ENCODE data around the gene ZYG11B.

DNA sequence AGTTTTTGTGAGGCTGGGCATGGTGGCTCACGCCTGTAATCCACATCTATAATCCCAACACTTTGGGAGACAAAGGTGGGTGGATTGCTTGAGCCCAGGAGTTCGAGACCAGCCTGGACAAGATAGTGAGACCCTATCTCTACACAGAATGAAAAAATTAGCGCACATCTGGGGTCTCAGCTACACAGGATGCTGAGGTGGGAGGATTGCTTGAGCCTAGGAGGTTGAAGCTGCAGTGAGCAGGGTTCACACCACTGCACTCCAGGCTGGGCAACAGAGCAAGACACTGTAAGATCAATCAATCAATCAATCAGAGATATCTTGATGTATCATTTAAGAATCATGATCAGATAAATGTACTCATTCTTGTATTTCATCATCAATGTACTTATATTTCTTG is 7.1 kb downstream of the ZYG11B start:
- TF ChIP-seq POLR2AphosphoS5 (IDR thresholded peaks at IDR 0.05) (no peak), CTCF (IDR thresholded peaks at IDR 0.05) (no peak)
